HG03097 (cell line): ENCODE measurements around the gene CYB561D2.
A peak's percentile ranks its signal among the peaks of the same experiment; 100 is the strongest.

Experiments used
- ATAC-seq: cut with Tn5 transposase; IDR thresholded peaks from one replicate; pipeline ENCODE4 v1.9.1; 2021; ENCODE audit not compliant: unreplicated experiment, low FRiP score

The CYB561D2 gene

DNA sequence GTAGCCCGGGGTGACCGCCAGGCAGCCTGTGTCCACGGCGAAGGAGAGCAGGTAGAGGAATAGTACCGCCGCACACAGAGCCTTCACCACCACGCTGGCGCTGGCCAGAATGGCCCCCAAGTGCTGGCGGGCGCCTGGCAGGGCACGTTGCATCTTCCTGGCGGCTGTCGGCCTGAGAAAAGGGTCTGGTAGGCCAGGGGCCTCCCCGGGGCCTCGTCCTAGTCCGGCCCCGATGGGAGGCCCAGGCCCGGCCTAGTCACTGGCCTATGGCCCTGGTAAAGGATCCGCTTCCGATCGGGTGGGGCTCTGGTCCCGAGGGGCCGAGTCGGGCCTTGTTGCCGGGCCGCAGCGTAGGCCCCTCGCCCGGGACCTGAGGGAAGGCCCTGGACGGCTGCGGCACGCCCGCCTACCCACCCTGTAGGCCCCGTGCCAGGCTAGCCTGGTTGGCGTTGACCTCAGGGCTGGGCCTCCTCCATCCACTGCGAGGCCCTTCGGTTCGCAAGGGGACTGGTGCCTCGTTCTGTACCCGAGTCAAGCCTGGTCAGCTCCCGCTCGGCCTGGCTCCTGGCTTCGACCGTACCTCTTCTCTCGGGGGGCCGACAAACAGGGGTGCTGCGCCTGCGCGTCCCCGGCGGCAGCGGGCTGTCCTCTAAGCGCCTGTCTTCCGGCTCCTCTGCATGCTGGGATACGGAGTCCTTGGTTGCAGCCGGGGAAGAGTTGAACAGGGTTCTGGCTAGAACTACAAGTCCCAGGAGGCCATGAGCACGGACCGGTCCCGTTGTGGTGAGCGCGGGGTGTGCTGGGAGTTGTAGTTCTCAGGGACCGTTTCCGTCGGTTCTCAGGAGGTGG lies 8.5 kb downstream of the CYB561D2 start, which contains the start of gene TMEM115:
TMEM115 (minus strand) TSS at position 611 of the 849 bp plus-strand sequence; CDS start at position 153, 458 bp downstream.
- ATAC-seq = peak; percentile 94

DNA sequence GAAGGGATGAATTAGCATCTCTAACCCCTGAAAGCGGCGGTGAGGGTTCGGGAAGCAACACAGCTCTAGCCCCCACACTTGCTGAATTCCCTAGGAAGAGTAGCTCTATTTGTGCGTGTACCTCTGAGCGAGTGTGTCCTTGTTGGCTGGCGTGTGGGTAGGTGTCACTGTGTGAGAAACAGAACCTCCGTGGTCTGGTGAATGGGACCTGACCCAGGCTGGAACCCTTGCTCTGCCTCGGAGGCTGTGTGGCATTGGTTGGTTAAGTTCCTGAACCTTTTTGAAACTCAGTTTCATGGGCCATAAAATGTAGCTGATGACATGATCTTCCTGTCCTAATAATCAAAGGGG lies 9.1 kb downstream of the CYB561D2 start:
- no peak for ATAC-seq

GRCh38 chr3:50364573-50365079 lies 14.0 kb downstream of the CYB561D2 start:
- ATAC-seq = no peak

GRCh38 chr3:50365080-50365841 lies 14.6 kb downstream of the CYB561D2 start:
- ATAC-seq = peak; percentile 72

- no peak for ATAC-seq
These were observed 15.2 kb downstream of the CYB561D2 start for GRCh38 chr3:50365842-50366220.

- ATAC-seq = no peak
These were observed 18.5 kb downstream of the CYB561D2 start for GRCh38 chr3:50369012-50369670.

- ATAC-seq = no peak
These were observed 19.9 kb downstream of the CYB561D2 start for GRCh38 chr3:50370594-50370993.

GRCh38 chr3:50371133-50371685 lies 20.5 kb downstream of the CYB561D2 start:
- ATAC-seq = no peak

GRCh38 chr3:50372349-50372748 lies 21.7 kb downstream of the CYB561D2 start:
- no peak for ATAC-seq

DNA sequence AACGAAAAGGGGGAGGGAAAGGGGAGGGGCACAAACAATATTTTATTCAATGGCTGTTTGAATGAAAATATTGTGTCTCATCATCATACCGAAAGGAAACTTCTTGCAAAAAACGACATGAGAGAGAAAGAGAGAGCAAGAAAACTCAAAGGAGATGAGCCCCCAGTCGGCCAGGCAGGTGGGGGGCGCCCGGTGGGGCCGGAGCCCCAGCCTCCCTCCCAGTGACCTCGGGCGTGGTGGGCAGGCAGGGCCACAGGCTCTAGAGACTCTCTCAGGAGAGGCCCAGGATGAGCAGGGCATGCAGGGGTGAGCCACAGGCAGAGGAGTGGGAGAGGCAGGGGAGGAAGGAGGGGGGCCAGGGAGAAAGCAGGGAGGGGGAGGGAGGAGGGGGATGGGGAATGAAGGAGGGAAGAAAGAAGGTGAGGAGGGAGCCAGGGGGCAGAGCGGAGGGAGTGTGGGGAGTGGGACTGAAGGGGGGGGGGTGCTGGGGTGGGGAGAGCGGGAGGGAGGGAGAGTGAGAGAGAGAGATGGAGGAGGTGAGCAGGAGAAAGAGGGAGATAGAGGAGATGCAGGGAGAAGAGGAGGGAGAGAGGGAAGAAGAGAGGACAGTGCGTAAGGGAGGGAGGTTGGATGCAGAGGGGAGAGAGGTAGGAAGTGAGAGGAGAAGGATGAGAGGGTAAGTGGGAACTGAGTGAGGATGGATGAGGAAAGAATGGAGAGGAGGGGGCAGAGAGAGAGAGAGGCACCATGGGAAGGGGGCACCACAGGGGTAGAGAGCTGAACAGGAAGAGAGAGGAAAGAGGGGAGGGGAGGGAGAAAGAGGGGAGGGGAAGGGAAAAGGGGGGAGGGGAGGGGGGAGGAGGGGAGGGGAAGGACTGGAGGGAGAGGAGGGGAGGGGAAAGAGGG lies 22.7 kb downstream of the CYB561D2 start:
- ATAC-seq = no peak

GRCh38 chr3:50374363-50375257 lies 23.9 kb downstream of the CYB561D2 start:
- no peak for ATAC-seq

GRCh38 chr3:50375258-50375931 lies 24.7 kb downstream of the CYB561D2 start:
- ATAC-seq = no peak

- no peak for ATAC-seq
These were observed 27.4 kb downstream of the CYB561D2 start for GRCh38 chr3:50378024-50378423.

GRCh38 chr3:50378757-50379156 lies 28.1 kb downstream of the CYB561D2 start:
- no peak for ATAC-seq

DNA sequence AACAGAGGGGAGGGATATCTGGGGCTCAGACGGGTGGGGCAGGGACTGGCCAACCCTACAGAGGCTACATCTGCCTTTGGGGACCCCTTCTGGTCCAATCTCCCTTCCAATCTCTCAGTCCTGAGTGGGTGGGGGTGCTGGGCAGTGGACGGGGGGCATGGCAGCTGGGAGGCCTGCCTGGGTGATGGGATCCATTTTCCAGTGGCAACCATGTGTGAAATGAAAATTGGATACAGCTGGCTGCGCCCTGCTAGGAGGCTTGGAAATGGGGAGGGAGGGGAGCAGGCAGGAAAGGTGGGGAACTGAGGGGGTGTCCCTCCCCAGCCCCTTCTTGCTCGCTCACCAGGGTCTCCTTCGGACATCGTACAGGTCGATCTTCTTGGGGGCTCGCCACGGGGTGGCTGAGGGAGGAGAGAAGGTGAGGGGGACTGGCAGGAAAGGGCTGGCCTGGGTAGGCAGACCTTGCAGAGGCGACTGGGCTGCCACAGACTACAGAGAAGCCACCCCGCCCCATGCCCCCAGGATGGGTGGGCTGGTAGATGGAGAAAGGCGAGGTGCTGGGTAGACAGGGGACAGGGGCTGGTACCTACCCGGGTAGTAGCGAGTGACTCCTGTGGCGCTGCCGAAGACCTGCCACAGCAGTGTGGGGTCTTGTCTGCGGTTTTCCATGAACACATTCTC lies 29.9 kb downstream of the CYB561D2 start:
- ATAC-seq = no peak

DNA sequence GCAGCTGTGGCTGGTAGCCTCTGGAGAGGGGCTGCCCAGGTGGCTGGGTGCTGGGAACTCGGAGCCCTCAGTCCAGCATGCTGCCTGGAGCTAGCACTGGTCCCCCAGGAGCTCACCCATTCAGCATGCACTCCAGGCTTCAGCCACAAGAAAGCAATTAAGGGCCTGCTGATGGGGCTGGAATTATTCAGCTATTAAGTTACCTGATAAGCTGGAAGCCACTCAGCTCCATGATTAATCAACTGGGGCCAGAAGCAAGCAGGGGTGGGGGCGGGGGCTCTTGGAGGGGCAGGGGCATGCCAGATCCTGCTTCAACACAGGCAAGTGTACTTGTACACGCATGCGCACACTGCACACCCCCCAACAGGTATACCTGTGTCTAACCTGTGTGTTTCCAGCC lies 30.7 kb downstream of the CYB561D2 start:
- no peak for ATAC-seq

- no peak for ATAC-seq
These were observed 32.1 kb downstream of the CYB561D2 start for GRCh38 chr3:50382722-50383121.

DNA sequence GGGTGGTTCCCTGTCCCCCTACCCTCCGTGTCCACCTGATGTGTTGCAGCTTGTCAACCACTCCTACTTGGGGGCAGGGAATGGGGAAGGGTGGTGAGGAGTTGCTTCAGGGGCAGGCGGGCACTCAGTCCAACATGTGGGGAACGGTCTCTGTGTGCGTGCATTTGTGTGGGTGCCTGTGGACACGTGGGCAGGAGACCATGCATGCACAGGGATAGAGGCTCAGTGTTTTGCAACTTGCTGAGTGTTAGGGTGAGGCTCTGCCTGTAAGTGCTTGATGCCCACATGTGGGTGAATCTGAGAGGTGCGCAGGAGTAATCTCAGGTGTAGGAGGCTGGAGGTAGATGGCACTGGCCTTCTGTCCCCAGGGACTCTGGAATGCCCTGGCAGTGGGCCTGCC lies 33.1 kb downstream of the CYB561D2 start:
- ATAC-seq = no peak
